ENCODE results near the gene SYDE2.

SYDE2 gene

DNA sequence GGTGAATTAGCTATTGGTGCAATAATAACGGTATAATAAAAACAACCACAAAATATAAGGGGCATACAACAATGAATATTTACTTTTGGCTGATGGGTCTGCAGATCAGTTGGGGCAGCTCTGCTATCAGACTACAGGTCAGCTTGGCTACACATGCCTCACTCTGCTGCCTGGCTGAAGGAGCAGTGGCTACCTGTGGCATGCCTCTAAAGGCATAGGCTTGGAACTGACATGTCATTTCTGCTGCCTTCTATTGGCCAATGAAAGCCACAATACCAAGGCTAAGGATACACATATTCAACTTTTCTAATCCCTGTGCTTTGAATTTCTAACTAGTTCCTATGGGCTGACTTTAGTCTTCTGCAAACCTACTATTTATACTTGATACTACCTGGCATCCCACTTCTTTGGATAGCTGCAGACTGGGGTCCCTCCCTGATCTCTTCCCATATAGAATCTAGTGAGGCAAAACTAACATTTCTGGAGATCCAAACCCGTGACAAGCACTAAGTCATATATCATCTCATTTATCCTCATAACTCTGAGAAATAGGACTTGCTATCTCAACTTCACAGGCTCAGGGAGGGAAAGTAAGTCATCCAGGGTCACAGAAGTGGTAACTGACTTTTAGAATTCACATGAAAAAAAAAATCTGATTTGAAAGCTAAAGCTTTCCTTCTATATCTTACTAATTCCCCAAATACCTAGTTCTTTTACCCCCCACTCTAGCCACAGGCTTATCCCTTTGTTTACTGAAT lies 19.2 kb upstream of the SYDE2 start:
- no peak for TF ChIP-seq SPI1 (IDR thresholded peaks at IDR 0.05; ENCODE audit: borderline replicate concordance, low read depth)
- TF ChIP-seq, protein P1, sequence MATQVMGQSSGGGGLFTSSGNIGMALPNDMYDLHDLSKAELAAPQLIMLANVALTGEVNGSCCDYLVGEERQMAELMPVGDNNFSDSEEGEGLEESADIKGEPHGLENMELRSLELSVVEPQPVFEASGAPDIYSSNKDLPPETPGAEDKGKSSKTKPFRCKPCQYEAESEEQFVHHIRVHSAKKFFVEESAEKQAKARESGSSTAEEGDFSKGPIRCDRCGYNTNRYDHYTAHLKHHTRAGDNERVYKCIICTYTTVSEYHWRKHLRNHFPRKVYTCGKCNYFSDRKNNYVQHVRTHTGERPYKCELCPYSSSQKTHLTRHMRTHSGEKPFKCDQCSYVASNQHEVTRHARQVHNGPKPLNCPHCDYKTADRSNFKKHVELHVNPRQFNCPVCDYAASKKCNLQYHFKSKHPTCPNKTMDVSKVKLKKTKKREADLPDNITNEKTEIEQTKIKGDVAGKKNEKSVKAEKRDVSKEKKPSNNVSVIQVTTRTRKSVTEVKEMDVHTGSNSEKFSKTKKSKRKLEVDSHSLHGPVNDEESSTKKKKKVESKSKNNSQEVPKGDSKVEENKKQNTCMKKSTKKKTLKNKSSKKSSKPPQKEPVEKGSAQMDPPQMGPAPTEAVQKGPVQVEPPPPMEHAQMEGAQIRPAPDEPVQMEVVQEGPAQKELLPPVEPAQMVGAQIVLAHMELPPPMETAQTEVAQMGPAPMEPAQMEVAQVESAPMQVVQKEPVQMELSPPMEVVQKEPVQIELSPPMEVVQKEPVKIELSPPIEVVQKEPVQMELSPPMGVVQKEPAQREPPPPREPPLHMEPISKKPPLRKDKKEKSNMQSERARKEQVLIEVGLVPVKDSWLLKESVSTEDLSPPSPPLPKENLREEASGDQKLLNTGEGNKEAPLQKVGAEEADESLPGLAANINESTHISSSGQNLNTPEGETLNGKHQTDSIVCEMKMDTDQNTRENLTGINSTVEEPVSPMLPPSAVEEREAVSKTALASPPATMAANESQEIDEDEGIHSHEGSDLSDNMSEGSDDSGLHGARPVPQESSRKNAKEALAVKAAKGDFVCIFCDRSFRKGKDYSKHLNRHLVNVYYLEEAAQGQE (IDR thresholded peaks at IDR 0.05; ENCODE audit: insufficient replicate concordance, low read depth) = no peak
- no peak for TF ChIP-seq GABPA (IDR thresholded peaks at IDR 0.05; ENCODE audit: low read depth)
- TF ChIP-seq, protein P2, sequence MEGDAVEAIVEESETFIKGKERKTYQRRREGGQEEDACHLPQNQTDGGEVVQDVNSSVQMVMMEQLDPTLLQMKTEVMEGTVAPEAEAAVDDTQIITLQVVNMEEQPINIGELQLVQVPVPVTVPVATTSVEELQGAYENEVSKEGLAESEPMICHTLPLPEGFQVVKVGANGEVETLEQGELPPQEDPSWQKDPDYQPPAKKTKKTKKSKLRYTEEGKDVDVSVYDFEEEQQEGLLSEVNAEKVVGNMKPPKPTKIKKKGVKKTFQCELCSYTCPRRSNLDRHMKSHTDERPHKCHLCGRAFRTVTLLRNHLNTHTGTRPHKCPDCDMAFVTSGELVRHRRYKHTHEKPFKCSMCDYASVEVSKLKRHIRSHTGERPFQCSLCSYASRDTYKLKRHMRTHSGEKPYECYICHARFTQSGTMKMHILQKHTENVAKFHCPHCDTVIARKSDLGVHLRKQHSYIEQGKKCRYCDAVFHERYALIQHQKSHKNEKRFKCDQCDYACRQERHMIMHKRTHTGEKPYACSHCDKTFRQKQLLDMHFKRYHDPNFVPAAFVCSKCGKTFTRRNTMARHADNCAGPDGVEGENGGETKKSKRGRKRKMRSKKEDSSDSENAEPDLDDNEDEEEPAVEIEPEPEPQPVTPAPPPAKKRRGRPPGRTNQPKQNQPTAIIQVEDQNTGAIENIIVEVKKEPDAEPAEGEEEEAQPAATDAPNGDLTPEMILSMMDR (IDR thresholded peaks at IDR 0.05; ENCODE audit: insufficient read depth, low read length) = no peak
- TF ChIP-seq POLR2AphosphoS5 (IDR thresholded peaks at IDR 0.05; ENCODE audit: low read depth) = no peak
- H3K27me3 ChIP-seq (ENCODE audit: insufficient read depth, poor library complexity, severe bottlenecking) = peaks cover 2% of the 10 kb centered on the region
- no peak for DNase-seq (ENCODE audit: low read depth in 1 of 2, low spot score in 1 of 2)
- no peak overlapping the region for H3K27ac ChIP-seq (replicated peaks)
- no peak overlapping the region for H3K4me3 ChIP-seq (replicated peaks; ENCODE audit: insufficient read depth, low read length)

GRCh38 chr1:85216697-85217096 lies 15.9 kb upstream of the SYDE2 start:
- Histone ChIP-seq H3K27ac (replicated peaks) (no peak overlapping the region), H3K4me3 (replicated peaks; ENCODE audit: insufficient read depth, low read length) (no peak overlapping the region), H3K27me3 (ENCODE audit: insufficient read depth, poor library complexity, severe bottlenecking) (peaks cover 5% of the 10 kb centered on the region)
- DNase-seq (ENCODE audit: low read depth in 1 of 2, low spot score in 1 of 2) = no peak
- TF ChIP-seq, protein P1 (IDR thresholded peaks at IDR 0.05; ENCODE audit: insufficient replicate concordance, low read depth) = no peak
- TF ChIP-seq POLR2AphosphoS5 (IDR thresholded peaks at IDR 0.05; ENCODE audit: low read depth) (no peak), SPI1 (IDR thresholded peaks at IDR 0.05; ENCODE audit: borderline replicate concordance, low read depth) (no peak), GABPA (IDR thresholded peaks at IDR 0.05; ENCODE audit: low read depth) (no peak)
- TF ChIP-seq, protein P2 (IDR thresholded peaks at IDR 0.05; ENCODE audit: insufficient read depth, low read length) = no peak

DNA sequence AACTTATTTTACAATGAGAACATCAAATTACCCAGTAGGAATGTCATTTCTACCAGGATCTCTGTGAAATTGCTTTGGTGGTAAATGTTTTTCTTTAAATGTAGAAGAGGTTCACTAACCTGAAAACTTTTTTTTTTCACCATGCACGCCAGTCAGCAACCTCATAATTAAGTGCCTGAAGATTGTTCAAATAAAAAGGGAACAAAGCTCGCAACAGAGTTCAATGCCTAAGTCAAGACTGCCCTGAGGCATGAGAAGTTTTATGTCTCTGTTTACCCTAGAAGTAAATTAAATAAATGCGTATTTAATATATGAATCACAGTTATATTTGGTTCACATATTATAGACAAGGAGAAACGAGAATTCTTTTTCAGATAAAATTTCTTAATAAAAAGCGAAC lies 13.8 kb upstream of the SYDE2 start:
- no peak for DNase-seq (ENCODE audit: low read depth in 1 of 2, low spot score in 1 of 2)
- Histone ChIP-seq H3K27ac (replicated peaks) (no peak overlapping the region), H3K27me3 (ENCODE audit: insufficient read depth, poor library complexity, severe bottlenecking) (peaks cover 5% of the 10 kb centered on the region), H3K4me3 (replicated peaks; ENCODE audit: insufficient read depth, low read length) (no peak overlapping the region)
- TF ChIP-seq, protein P2 (IDR thresholded peaks at IDR 0.05; ENCODE audit: insufficient read depth, low read length) = no peak
- no peak for TF ChIP-seq GABPA (IDR thresholded peaks at IDR 0.05; ENCODE audit: low read depth)
- TF ChIP-seq SPI1 (IDR thresholded peaks at IDR 0.05; ENCODE audit: borderline replicate concordance, low read depth) = no peak
- TF ChIP-seq, protein P1 (IDR thresholded peaks at IDR 0.05; ENCODE audit: insufficient replicate concordance, low read depth) = no peak
- no peak for TF ChIP-seq POLR2AphosphoS5 (IDR thresholded peaks at IDR 0.05; ENCODE audit: low read depth)

Measured in HL-60 (cell line).